Neural crest cell (in vitro differentiated cells): ENCODE results near the gene KIAA0753. TPM values are rescaled to one million over a fixed set of nuclear protein-coding genes. Genes with fewer than 3 reads are reported as not detected.
A peak's percentile ranks its signal among the peaks of the same experiment; 100 is the strongest.

Source experiments
- DNase-seq: peaks from one replicate; pipeline ENCODE4 v3.0.0; 2021; ENCODE audit warnings: low read depth, mixed read lengths, low spot score
- H3K27ac Mint-ChIP-seq: one replicate; pipeline ENCODE4 v1.8.0; 2021; ENCODE audit warnings: mild to moderate bottlenecking, mixed read lengths; ENCODE audit not compliant: unreplicated experiment
- H3K27me3 Mint-ChIP-seq: 2 replicates; pipeline ENCODE4 v1.8.0; 2021; ENCODE audit warnings: low read depth, mild to moderate bottlenecking, mixed read lengths
- H3K36me3 Mint-ChIP-seq: 2 replicates; pipeline ENCODE4 v1.8.0; 2021; ENCODE audit warnings: low read depth, mild to moderate bottlenecking, mixed read lengths
- H3K4me1 Mint-ChIP-seq: 2 replicates; pipeline ENCODE4 v1.8.0; 2021; ENCODE audit warnings: mixed read lengths
- H3K4me3 Mint-ChIP-seq: one replicate; pipeline ENCODE4 v1.8.0; 2021; ENCODE audit warnings: mild to moderate bottlenecking, mixed read lengths
- H3K9me3 Mint-ChIP-seq: 2 replicates; pipeline ENCODE4 v1.8.0; 2021; ENCODE audit warnings: mixed read lengths
- CTCF ChIP-seq: fragments of 200-600 bp; sonication (generic); conservative IDR thresholded peaks from 2 replicates; pipeline ENCODE4 v1.5.0; 2021; ENCODE audit warnings: antibody characterized with exemption, mild to moderate bottlenecking
- total RNA-seq: library from RNA; stranded (reverse); gene quantifications from 2 replicates; pipeline ENCODE4 v1.2.1, GENCODE V29; 2021

The KIAA0753 gene
- total RNA-seq, 1 donor from 2014 or later, result 44.1 TPM

GRCh38 chr17:6637458-6637840 lies 3.1 kb downstream of the KIAA0753 start:
- TF ChIP-seq CTCF, result no peak
- Mint-ChIP-seq H3K4me3 (peak overlapping the region; percentile 69), H3K27me3 (no peaks in the 10 kb centered on the region), H3K36me3 (peaks cover 18% of the 10 kb centered on the region), H3K4me1 (peaks cover 27% of the 10 kb centered on the region), H3K27ac (peak overlapping the region; percentile 62), H3K9me3 (no peaks in the 10 kb centered on the region)
- no peak for DNase-seq

- DNase-seq, result no peak
- H3K36me3 Mint-ChIP-seq, result peaks cover 18% of the 10 kb centered on the region
These were observed 3.7 kb downstream of the KIAA0753 start for GRCh38 chr17:6636616-6637457.

GRCh38 chr17:6636105-6636504 lies 4.4 kb downstream of the KIAA0753 start:
- DNase-seq, result no peak
- Mint-ChIP-seq H3K27me3 (no peaks in the 10 kb centered on the region), H3K4me3 (peak overlapping the region; percentile 69), H3K36me3 (peaks cover 22% of the 10 kb centered on the region), H3K4me1 (peaks cover 14% of the 10 kb centered on the region), H3K27ac (no peak overlapping the region), H3K9me3 (no peaks in the 10 kb centered on the region)
- no peak for TF ChIP-seq CTCF

More at GRCh38 chr17:6636616-6637457, 3.7 kb downstream of the KIAA0753 start:
- H3K4me1 Mint-ChIP-seq, result peaks cover 21% of the 10 kb centered on the region
- H3K9me3 Mint-ChIP-seq, result no peaks in the 10 kb centered on the region
- peak overlapping the region; percentile 62 for H3K27ac Mint-ChIP-seq
- TF ChIP-seq CTCF, result no peak
- H3K4me3 Mint-ChIP-seq, result peak overlapping the region; percentile 69
- H3K27me3 Mint-ChIP-seq, result no peaks in the 10 kb centered on the region

GRCh38 chr17:6633263-6633662 lies 7.2 kb downstream of the KIAA0753 start:
- no peaks in the 10 kb centered on the region for H3K9me3 Mint-ChIP-seq
- no peak overlapping the region for H3K27ac Mint-ChIP-seq
- H3K4me3 Mint-ChIP-seq, result no peak overlapping the region
- no peaks in the 10 kb centered on the region for H3K4me1 Mint-ChIP-seq
- no peaks in the 10 kb centered on the region for H3K27me3 Mint-ChIP-seq
- DNase-seq, result no peak
- peaks cover 25% of the 10 kb centered on the region for H3K36me3 Mint-ChIP-seq
- no peak for TF ChIP-seq CTCF

GRCh38 chr17:6632530-6632929 lies 8.0 kb downstream of the KIAA0753 start:
- H3K36me3 Mint-ChIP-seq, result peaks cover 25% of the 10 kb centered on the region
- H3K27ac Mint-ChIP-seq, result no peak overlapping the region

More at GRCh38 chr17:6632530-6632929, 8.0 kb downstream of the KIAA0753 start:
- no peak for TF ChIP-seq CTCF
- DNase-seq, result no peak
- H3K9me3 Mint-ChIP-seq, result no peaks in the 10 kb centered on the region
- H3K4me3 Mint-ChIP-seq, result no peak overlapping the region
- no peaks in the 10 kb centered on the region for H3K4me1 Mint-ChIP-seq
- H3K27me3 Mint-ChIP-seq, result no peaks in the 10 kb centered on the region
